K562 (cell line): Measurements from ENCODE around the gene STPG2. TPM values are rescaled to one million over a fixed set of nuclear protein-coding genes. Genes with fewer than 3 reads are reported as not detected.

Experiments
- ATAC-seq: fragments of 200-7000 bp; cut with Tn5 transposase; 3 replicates; pipeline ENCODE4 v1.9.1; 2020; ENCODE audit warnings: moderate library complexity
- BruUV-seq: library from RNA; stranded (reverse); fragments of 400-500 nt; replicated peaks from 2 replicates; lab custom pipeline; 2021; lab: Mats Ljungman, UMichigan
- CTCF ChIA-PET: fragments of 300-600 bp; formaldehyde crosslinking; extraction: SDS; loops from one replicate; lab custom pipeline; 2021; ENCODE audit warnings: low intra/inter-chr PET ratio; lab: Yijun Ruan, JAX
- POLR2A ChIA-PET: fragments of 300-600, 350-650 bp; sonication (Branson Sonifier 250); formaldehyde crosslinking; extraction: SDS; loops from one replicate; lab custom pipeline; 2021; ENCODE audit warnings: antibody characterized with exemption, inconsistent platforms; lab: Yijun Ruan, JAX
- DNase-seq, 4 experiments: peaks; one replicate each; pipeline versions ENCODE4 v3.0.0 to v3.0.0-alpha.2; 2011 to 2018; ENCODE audit warnings: low spot score in 3 of 4, mixed read lengths in 3 of 4; ENCODE audit errors: extremely low read depth in 1 of 4
- FAIRE-seq: peaks from 2 replicates; lab custom pipeline; 2011; peaks lifted over from hg19 to GRCh38; lab: Jason Lieb, UNC
- H2AFZ ChIP-seq: 2 replicates; pipeline ENCODE4 v1.6.0; 2011; ENCODE audit warnings: low read depth, low read length, control low read depth, inconsistent platforms
- H3K27ac ChIP-seq: fragments of 200-600 bp; 3 replicates; pipeline ENCODE4 v1.8.0; 2011; ENCODE audit warnings: low read depth, mild to moderate bottlenecking, control low read depth, inconsistent platforms, low read length, moderate library complexity, mixed read lengths; ENCODE audit errors: extremely low read depth
- H3K27me3 ChIP-seq, 2 experiments: fragments of 300-600 bp in 1 of 2; 2 replicates in 1 of 2; 3 replicates in 1 of 2; pipeline versions ENCODE4 v1.6.0 to v1.8.0; 2011; ENCODE audit warnings: inconsistent platforms in 2 of 2, low read length in 2 of 2, mild to moderate bottlenecking in 1 of 2, mixed read lengths in 1 of 2, moderate library complexity in 1 of 2; ENCODE audit not compliant: control insufficient read depth in 2 of 2, insufficient read depth in 2 of 2
- H3K36me3 ChIP-seq: fragments of 300-600 bp; 3 replicates; pipeline ENCODE4 v1.8.0; 2011; ENCODE audit warnings: mild to moderate bottlenecking, low read length, inconsistent platforms; ENCODE audit not compliant: control insufficient read depth, insufficient read depth
- H3K4me1 ChIP-seq, 2 experiments: fragments of 200-600 bp in 1 of 2; replicated peaks in 1 of 2; 2 replicates in 1 of 2; 3 replicates in 1 of 2; pipeline versions ENCODE4 v1.5.1 to v1.8.0; 2011; ENCODE audit warnings: inconsistent platforms in 2 of 2, low read length in 2 of 2, mild to moderate bottlenecking in 1 of 2, mixed read lengths in 1 of 2, moderate library complexity in 1 of 2; ENCODE audit not compliant: control insufficient read depth in 2 of 2, insufficient read depth in 2 of 2
- H3K4me2 ChIP-seq: 2 replicates; pipeline ENCODE4 v1.6.1; 2011; ENCODE audit warnings: low read length, control low read depth, inconsistent platforms, mixed read lengths; ENCODE audit not compliant: insufficient read depth
- H3K4me3 ChIP-seq: fragments of 200-600 bp; sonication (generic), shearing (Covaris generic); 2 replicates; pipeline ENCODE4 v1.5.1; 2016; ENCODE audit warnings: control low read depth, inconsistent platforms
- H3K79me2 ChIP-seq: fragments of 200-600 bp; 3 replicates; pipeline ENCODE4 v1.8.0; 2011; ENCODE audit warnings: low read length, inconsistent platforms; ENCODE audit not compliant: control insufficient read depth, insufficient read depth
- H3K9ac ChIP-seq, 2 experiments: 2 replicates each; pipeline versions ENCODE4 v1.6.0 to v1.6.1; 2011; ENCODE audit warnings: low read depth in 2 of 2, low read length in 2 of 2, control low read depth in 1 of 2, inconsistent platforms in 1 of 2, mild to moderate bottlenecking in 1 of 2, mixed read lengths in 1 of 2; ENCODE audit not compliant: insufficient read depth in 1 of 2
- H3K9me1 ChIP-seq: one replicate; pipeline ENCODE4 v1.6.0; 2011; ENCODE audit warnings: inconsistent platforms, mild to moderate bottlenecking, low read length, moderate library complexity; ENCODE audit not compliant: control insufficient read depth, insufficient read depth
- H3K9me3 ChIP-seq: replicated peaks from 2 replicates; pipeline ENCODE4 v1.5.1; 2011; ENCODE audit warnings: low read depth, low read length, inconsistent platforms; ENCODE audit not compliant: control insufficient read depth, insufficient read depth
- H4K20me1 ChIP-seq: replicated peaks from 2 replicates; pipeline ENCODE4 v1.6.1; 2011; ENCODE audit warnings: low read length, inconsistent platforms, mixed read lengths; ENCODE audit not compliant: control insufficient read depth, insufficient read depth
- MTF1 ChIP-seq: fragments of 250-450 bp; sonication (Bioruptor Pico); IDR thresholded peaks from 2 replicates; pipeline ENCODE4 v1.9.0; 2021; ENCODE audit warnings: moderate library complexity, mild to moderate bottlenecking, inconsistent platforms, borderline replicate concordance
- MYBL2 ChIP-seq, 2 experiments: fragments of 450-650 bp in 1 of 2; sonication (generic) in 1 of 2; formaldehyde crosslinking in 1 of 2; IDR thresholded peaks; 2 replicates each; pipeline versions ENCODE4 v1.6.1 to v1.8.1; 2017 to 2022; ENCODE audit warnings: borderline replicate concordance in 1 of 2, inconsistent platforms in 1 of 2, low read depth in 1 of 2, mild to moderate bottlenecking in 1 of 2, missing genetic modification reagents in 1 of 2, moderate library complexity in 1 of 2
- NEUROD1 ChIP-seq: fragments of 150-350 bp; IDR thresholded peaks from 2 replicates; pipeline ENCODE4 v1.6.1; 2014; ENCODE audit warnings: borderline replicate concordance, low read length, low read depth; ENCODE audit not compliant: partially characterized antibody
- XRCC5 ChIP-seq: fragments of 200-400 bp; formaldehyde crosslinking; IDR thresholded peaks from 2 replicates; pipeline ENCODE4 v1.6.1; 2017; ENCODE audit warnings: low read depth, mild to moderate bottlenecking, low read length
- ZNF140 ChIP-seq: fragments of 250-450 bp; sonication (Bioruptor Pico); IDR thresholded peaks from 2 replicates; pipeline ENCODE4 v1.8.0; 2021; ENCODE audit warnings: moderate library complexity, mild to moderate bottlenecking, inconsistent platforms
- ZNF282 ChIP-seq: sonication (generic); formaldehyde crosslinking; IDR thresholded peaks from 2 replicates; pipeline ENCODE4 v1.8.1; 2023; ENCODE audit warnings: missing genetic modification reagents
- ZNF766 ChIP-seq: fragments of 200-800 bp; sonication (Bioruptor generic); conservative IDR thresholded peaks from 2 replicates; pipeline ENCODE4 v1.6.1; 2016; ENCODE audit warnings: missing genetic modification characterization, missing compliant biosample characterization
- ZNF830 ChIP-seq: fragments of 250-450 bp; sonication (Bioruptor Pico); IDR thresholded peaks from 2 replicates; pipeline ENCODE4 v1.5.0; 2021; ENCODE audit warnings: mild to moderate bottlenecking
- WGBS: fragments of 100-300 bp; shearing (Covaris generic); methylation state at CpG from one replicate; pipeline ENCODE4 v1.1.6; 2016; ENCODE audit warnings: low coverage, mixed read lengths; ENCODE audit not compliant: insufficient coverage; ENCODE audit errors: missing lambda C conversion rate; 5-methylcytosine and 5-hydroxymethylcytosine counted together
- in situ Hi-C: fragments of 300-500 bp; cut with MboI; formaldehyde crosslinking; loops from 4 replicates; pipeline ENCODE4 v1.15.0; 2018; ENCODE audit warnings: inconsistent platforms, mixed read lengths
- intact Hi-C: fragments of 100-400 bp; cut with micrococcal nuclease; formaldehyde crosslinking; loops from 2 replicates; pipeline ENCODE4 v1.14.2; 2022
- polyA plus RNA-seq, 8 experiments: library from polyadenylated mRNA; depleted of rRNA in 4 of 8; stranded (reverse) in 5 of 8; unstranded in 3 of 8; fragments of >200 nt; fragmentation: Nextera tagmentation in 2 of 8; fragmentation: Illumina TruSeq in 1 of 8; extraction: Ambion mirVana in 2 of 8; extraction: Trizol in 1 of 8; gene quantifications; 2 replicates each; pipeline versions ENCODE4 v1.2.1 to v1.2.3, GENCODE V29; 2011 to 2014; ENCODE audit warnings: inconsistent platforms in 1 of 8, missing spikeins in 1 of 8
- total RNA-seq, 7 experiments: library from RNA; depleted of rRNA in 6 of 7; stranded (reverse); fragments of >200 nt in 6 of 7; fragmentation: Illumina TruSeq in 2 of 7; extraction: Trizol in 2 of 7; gene quantifications; 2 replicates each; pipeline versions ENCODE4 v1.2.1 to v1.2.3, GENCODE V29; 2011 to 2021; ENCODE audit warnings: low replicate concordance in 1 of 7
- TF ChIP-seq, protein P1 (sequence below): fragments of 450-650 bp; conservative IDR thresholded peaks from 2 replicates; pipeline ENCODE4 v1.6.1; 2016; ENCODE audit warnings: missing genetic modification characterization, low read depth, mild to moderate bottlenecking, control low read depth, missing compliant biosample characterization
- TF ChIP-seq, protein P2 (sequence below): sonication (generic); formaldehyde crosslinking; IDR thresholded peaks from 2 replicates; pipeline ENCODE4 v1.8.0; 2022; ENCODE audit warnings: mild to moderate bottlenecking, missing genetic modification reagents

STPG2 gene
- total and polyA plus RNA-seq, 9 of the 15 experiments (the other 6 are each of a cell fraction or from before 2014, with no cell fraction given): not detected

DNA sequence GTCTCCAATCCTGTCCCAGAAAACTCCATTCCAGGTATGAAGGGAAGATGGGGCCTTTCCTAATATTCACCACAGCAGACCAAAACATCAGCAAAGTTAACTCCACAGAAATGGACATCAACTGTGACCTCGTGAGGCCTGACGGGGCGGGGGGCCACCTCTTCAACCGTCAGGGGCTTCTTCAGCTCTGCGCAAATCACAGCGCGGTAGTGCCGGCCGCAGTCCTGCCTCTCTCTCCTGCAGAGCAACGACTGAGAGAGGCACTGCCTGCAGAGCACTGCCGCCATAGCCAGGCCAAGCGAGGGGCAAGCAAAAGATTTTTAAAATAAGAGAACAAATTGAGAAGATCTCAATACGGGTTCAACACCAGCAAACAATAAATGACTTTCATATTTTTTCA lies 226.2 kb downstream of the STPG2 start (continued):
- TF ChIP-seq NEUROD1: no peak
- TF ChIP-seq ZNF830: no peak
- TF ChIP-seq, protein P1, sequence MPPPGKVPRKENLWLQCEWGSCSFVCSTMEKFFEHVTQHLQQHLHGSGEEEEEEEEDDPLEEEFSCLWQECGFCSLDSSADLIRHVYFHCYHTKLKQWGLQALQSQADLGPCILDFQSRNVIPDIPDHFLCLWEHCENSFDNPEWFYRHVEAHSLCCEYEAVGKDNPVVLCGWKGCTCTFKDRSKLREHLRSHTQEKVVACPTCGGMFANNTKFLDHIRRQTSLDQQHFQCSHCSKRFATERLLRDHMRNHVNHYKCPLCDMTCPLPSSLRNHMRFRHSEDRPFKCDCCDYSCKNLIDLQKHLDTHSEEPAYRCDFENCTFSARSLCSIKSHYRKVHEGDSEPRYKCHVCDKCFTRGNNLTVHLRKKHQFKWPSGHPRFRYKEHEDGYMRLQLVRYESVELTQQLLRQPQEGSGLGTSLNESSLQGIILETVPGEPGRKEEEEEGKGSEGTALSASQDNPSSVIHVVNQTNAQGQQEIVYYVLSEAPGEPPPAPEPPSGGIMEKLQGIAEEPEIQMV (tag): no peak
- TF ChIP-seq MYBL2 (IDR thresholded peaks at IDR 0.05; ENCODE audit: low read depth): no peak
- TF ChIP-seq MYBL2 (CRISPR knock-in tag; IDR thresholded peaks at IDR 0.05; ENCODE audit: borderline replicate concordance): no peak

DNA sequence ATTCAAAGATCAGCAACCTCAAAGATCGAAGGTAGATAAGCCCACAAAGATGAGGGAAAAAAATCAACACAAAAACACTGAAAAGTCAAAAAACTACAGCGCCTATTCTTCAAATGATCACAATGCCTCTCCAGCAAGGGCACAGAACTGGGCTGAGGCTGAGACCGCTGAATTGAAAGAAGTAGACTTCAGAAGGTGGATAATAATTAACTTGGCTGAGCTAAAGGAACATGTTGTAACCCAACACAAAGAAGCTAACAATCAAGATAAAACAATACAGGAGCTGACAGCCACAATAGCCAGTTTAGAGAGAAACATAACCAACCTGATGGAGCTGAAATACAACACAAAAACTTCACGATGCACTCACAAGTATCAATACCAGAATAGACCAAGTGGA lies 231.1 kb downstream of the STPG2 start:
- Histone ChIP-seq H2AFZ (no peak overlapping the region), H3K79me2 (no peaks in the 10 kb centered on the region), H3K9me1 (no peaks in the 10 kb centered on the region), H3K4me1 (no peaks in the 10 kb centered on the region), H3K36me3 (no peaks in the 10 kb centered on the region), H3K9ac (no peak overlapping the region), H4K20me1 (no peaks in the 10 kb centered on the region), H3K4me3 (no peak overlapping the region), H3K9me3 (no peaks in the 10 kb centered on the region), H3K27me3 (no peaks in the 10 kb centered on the region), H3K27ac (no peak overlapping the region), H3K4me2 (no peak overlapping the region)
- intact Hi-C loops (no loop called here), in situ Hi-C loops (no loop called here)
- FAIRE-seq (no peak), DNase-seq (no peak), ATAC-seq (no peak)
- TF ChIP-seq, protein P2, sequence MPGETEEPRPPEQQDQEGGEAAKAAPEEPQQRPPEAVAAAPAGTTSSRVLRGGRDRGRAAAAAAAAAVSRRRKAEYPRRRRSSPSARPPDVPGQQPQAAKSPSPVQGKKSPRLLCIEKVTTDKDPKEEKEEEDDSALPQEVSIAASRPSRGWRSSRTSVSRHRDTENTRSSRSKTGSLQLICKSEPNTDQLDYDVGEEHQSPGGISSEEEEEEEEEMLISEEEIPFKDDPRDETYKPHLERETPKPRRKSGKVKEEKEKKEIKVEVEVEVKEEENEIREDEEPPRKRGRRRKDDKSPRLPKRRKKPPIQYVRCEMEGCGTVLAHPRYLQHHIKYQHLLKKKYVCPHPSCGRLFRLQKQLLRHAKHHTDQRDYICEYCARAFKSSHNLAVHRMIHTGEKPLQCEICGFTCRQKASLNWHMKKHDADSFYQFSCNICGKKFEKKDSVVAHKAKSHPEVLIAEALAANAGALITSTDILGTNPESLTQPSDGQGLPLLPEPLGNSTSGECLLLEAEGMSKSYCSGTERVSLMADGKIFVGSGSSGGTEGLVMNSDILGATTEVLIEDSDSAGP (CRISPR knock-in tag): no peak
- TF ChIP-seq ZNF282 (CRISPR knock-in tag) (no peak), ZNF766 (no peak), MTF1 (CRISPR knock-in tag) (no peak), XRCC5 (no peak), ZNF140 (no peak)
- ChIA-PET POLR2A (no interaction called here), CTCF (no interaction called here)
- no TSS peak for BruUV-seq
- 2% methylated on average over 4 of the region's 4 CpGs for WGBS
